Measurements from ENCODE around the gene RBM33.

- TF ChIP-seq CTCF (IDR thresholded peaks at IDR 0.05; ENCODE audit: insufficient read depth, low read depth, low read length) (no peak), EZH2 (IDR thresholded peaks at IDR 0.05; ENCODE audit: insufficient read depth, low read length) (no peak)
Observed at GRCh38 chr7:155722118-155722517, 77.7 kb downstream of the RBM33 start.
